ENCODE data around the gene C18orf32.
"Not testable (repeated sequence)": the region's sequence is repeated elsewhere in the genome, so short reads cannot be mapped to it uniquely, and the experiment has no call there.

C18orf32 gene

GRCh38 chr18:49472459-49472858, 14.6 kb downstream of the C18orf32 start:
- no peak for DNase-seq (ENCODE audit: low read depth in 2 of 3, low spot score in 2 of 3)

GRCh38 chr18:49471532-49471931, 15.5 kb downstream of the C18orf32 start:
- DNase-seq (ENCODE audit: low read depth in 2 of 3, low spot score in 2 of 3) = no peak

GRCh38 chr18:49467599-49467998, 19.4 kb downstream of the C18orf32 start:
- DNase-seq (ENCODE audit: low read depth in 2 of 3, low spot score in 2 of 3) = no peak

GRCh38 chr18:49467019-49467563, 19.9 kb downstream of the C18orf32 start:
- DNase-seq (ENCODE audit: low read depth in 2 of 3, low spot score in 2 of 3) = no peak

GRCh38 chr18:49464718-49465598, 22.1 kb downstream of the C18orf32 start:
- no peak for DNase-seq (ENCODE audit: low read depth in 2 of 3, low spot score in 2 of 3)

GRCh38 chr18:49461602-49461977, 25.4 kb downstream of the C18orf32 start:
- DNase-seq (ENCODE audit: low read depth in 2 of 3, low spot score in 2 of 3) = no peak

- DNase-seq (ENCODE audit: low read depth in 2 of 3, low spot score in 2 of 3) = no peak
Measured at GRCh38 chr18:49460976-49461601, 25.9 kb downstream of the C18orf32 start.

- DNase-seq (ENCODE audit: low read depth in 2 of 3, low spot score in 2 of 3) = no peak
Measured at GRCh38 chr18:49459404-49460171, 27.4 kb downstream of the C18orf32 start.

- DNase-seq (ENCODE audit: low read depth in 2 of 3, low spot score in 2 of 3) = no peak
Measured at GRCh38 chr18:49457616-49458015, 29.4 kb downstream of the C18orf32 start.

GRCh38 chr18:49456794-49457193, 30.2 kb downstream of the C18orf32 start:
- no peak for DNase-seq (ENCODE audit: low read depth in 2 of 3, low spot score in 2 of 3)

- DNase-seq (ENCODE audit: low read depth in 2 of 3, low spot score in 2 of 3) = not testable (repeated sequence)
Measured at GRCh38 chr18:49452534-49452933, 34.5 kb downstream of the C18orf32 start.

GRCh38 chr18:49447810-49448745, 39.0 kb downstream of the C18orf32 start:
- no peak for DNase-seq (ENCODE audit: low read depth in 2 of 3, low spot score in 2 of 3)

- DNase-seq (ENCODE audit: low read depth in 2 of 3, low spot score in 2 of 3) = no peak
Measured at GRCh38 chr18:49446481-49446880, 40.6 kb downstream of the C18orf32 start.

- DNase-seq (ENCODE audit: low read depth in 2 of 3, low spot score in 2 of 3) = no peak
Measured at GRCh38 chr18:49444581-49444980, 42.5 kb downstream of the C18orf32 start.

- DNase-seq (ENCODE audit: low read depth in 2 of 3, low spot score in 2 of 3) = no peak
Measured at GRCh38 chr18:49443837-49444236, 43.2 kb downstream of the C18orf32 start.

GRCh38 chr18:49441338-49441938, 45.6 kb downstream of the C18orf32 start:
- DNase-seq (ENCODE audit: low read depth in 2 of 3, low spot score in 2 of 3) = no peak

GRCh38 chr18:49435170-49435569, 51.9 kb downstream of the C18orf32 start:
- no peak for DNase-seq (ENCODE audit: low read depth in 2 of 3, low spot score in 2 of 3)

GRCh38 chr18:49432602-49433001, 54.4 kb downstream of the C18orf32 start:
- DNase-seq (ENCODE audit: low read depth in 2 of 3, low spot score in 2 of 3) = no peak

- DNase-seq (ENCODE audit: low read depth in 2 of 3, low spot score in 2 of 3) = no peak
Measured at GRCh38 chr18:49431165-49431962, 55.7 kb downstream of the C18orf32 start.

All from activated CD8-positive, alpha-beta memory T cell treated with anti-CD3 and anti-CD28 coated beads for 48 hours (primary cell).